PC-9 (cell line): ENCODE data around the gene SLC44A4.
"Not testable (repeated sequence)": the region's sequence is repeated elsewhere in the genome, so short reads cannot be mapped to it uniquely, and the experiment has no call there.

Source experiments
- CTCF ChIP-seq: fragments of 200-600 bp; sonication (generic); conservative IDR thresholded peaks from 2 replicates; pipeline ENCODE4 v1.6.1; 2017; ENCODE audit warnings: mixed run types, antibody characterized with exemption, mild to moderate bottlenecking, moderate library complexity
- EZH2 ChIP-seq: fragments of 200-600 bp; sonication (generic); IDR thresholded peaks from 2 replicates; pipeline ENCODE4 v1.8.0; 2017; ENCODE audit warnings: antibody characterized with exemption, low read depth

- TF ChIP-seq CTCF, EZH2: not testable (repeated sequence)
Observed at GRCh38 chr6:31868658-31868971, 10.2 kb downstream of the SLC44A4 start.
